Peyer's patch (tissue), 4 donors: ENCODE data around the gene USP1. TPM values are rescaled to one million over a fixed set of nuclear protein-coding genes. Genes with fewer than 3 reads are reported as not detected.

Source experiments
- DNase-seq, 3 donors: peaks; one replicate each; pipeline ENCODE4 v3.0.0-alpha.2; 2017 to 2019
- H3K27ac ChIP-seq, 4 donors: fragments of 200-600 bp; sonication (generic); one replicate each; pipeline ENCODE4 v1.5.1; 2016 to 2019
- H3K27me3 ChIP-seq, 2 donors: fragments of 200-600 bp; sonication (generic); one replicate each; pipeline ENCODE4 v1.5.1; 2019
- H3K36me3 ChIP-seq, 3 donors: fragments of 200-600 bp; sonication (generic); one replicate each; pipeline ENCODE4 v1.5.1; 2016 to 2019
- H3K4me1 ChIP-seq, 4 donors: fragments of 200-600 bp; sonication (generic); one replicate each; pipeline ENCODE4 v1.5.1; 2016 to 2019
- H3K4me3 ChIP-seq, 4 donors: fragments of 200-600 bp; sonication (generic); 1 replicate in 3 of 4; 2 replicates in 1 of 4; pipeline ENCODE4 v1.5.1; 2016 to 2019; ENCODE audit warnings: mild to moderate bottlenecking in 1 of 4
- H3K9me3 ChIP-seq, 4 donors: fragments of 200-600 bp; sonication (generic); one replicate each; pipeline ENCODE4 v1.5.1; 2016 to 2019; ENCODE audit warnings: mild to moderate bottlenecking in 1 of 4
- POLR2A ChIP-seq, 2 donors: fragments of 450-650 bp; IDR thresholded peaks; one replicate each; pipeline ENCODE4 v1.5.1; 2017; ENCODE audit warnings: antibody characterized with exemption in 2 of 2, mild to moderate bottlenecking in 2 of 2, moderate library complexity in 2 of 2
- total RNA-seq, 4 donors: library from RNA; depleted of rRNA; stranded (reverse); fragments of >200 nt; gene quantifications; one replicate each; pipeline ENCODE4 v1.1.0, GENCODE V29; 2016
- TF ChIP-seq, protein P1 (sequence below), 6 experiments: fragments of 450-650 bp in 4 of 6; fragments of 200-600 bp in 2 of 6; sonication (generic) in 1 of 6; IDR thresholded peaks; one replicate each; pipeline ENCODE4 v1.5.1; 2017 to 2019; ENCODE audit warnings: antibody characterized with exemption in 6 of 6, mild to moderate bottlenecking in 3 of 6, moderate library complexity in 1 of 6

The USP1 gene
- total RNA-seq, 4 donors from 2014 or later = 13.8 to 23.9 (median 20.6) TPM

GRCh38 chr1:62500210-62500609, 63.4 kb downstream of the USP1 start:
- no peak for DNase-seq
- Histone ChIP-seq H3K4me3 (no peak overlapping the region), H3K4me1 (no peaks in the 10 kb centered on the region), H3K27ac (no peak overlapping the region), H3K9me3 (no peaks in the 10 kb centered on the region), H3K36me3 (peaks cover 0 to 11% (median 0%) of the 10 kb centered on the region in 3 donors), H3K27me3 (no peaks in the 10 kb centered on the region)
- TF ChIP-seq, protein P1, sequence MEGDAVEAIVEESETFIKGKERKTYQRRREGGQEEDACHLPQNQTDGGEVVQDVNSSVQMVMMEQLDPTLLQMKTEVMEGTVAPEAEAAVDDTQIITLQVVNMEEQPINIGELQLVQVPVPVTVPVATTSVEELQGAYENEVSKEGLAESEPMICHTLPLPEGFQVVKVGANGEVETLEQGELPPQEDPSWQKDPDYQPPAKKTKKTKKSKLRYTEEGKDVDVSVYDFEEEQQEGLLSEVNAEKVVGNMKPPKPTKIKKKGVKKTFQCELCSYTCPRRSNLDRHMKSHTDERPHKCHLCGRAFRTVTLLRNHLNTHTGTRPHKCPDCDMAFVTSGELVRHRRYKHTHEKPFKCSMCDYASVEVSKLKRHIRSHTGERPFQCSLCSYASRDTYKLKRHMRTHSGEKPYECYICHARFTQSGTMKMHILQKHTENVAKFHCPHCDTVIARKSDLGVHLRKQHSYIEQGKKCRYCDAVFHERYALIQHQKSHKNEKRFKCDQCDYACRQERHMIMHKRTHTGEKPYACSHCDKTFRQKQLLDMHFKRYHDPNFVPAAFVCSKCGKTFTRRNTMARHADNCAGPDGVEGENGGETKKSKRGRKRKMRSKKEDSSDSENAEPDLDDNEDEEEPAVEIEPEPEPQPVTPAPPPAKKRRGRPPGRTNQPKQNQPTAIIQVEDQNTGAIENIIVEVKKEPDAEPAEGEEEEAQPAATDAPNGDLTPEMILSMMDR (IDR thresholded peaks at IDR 0.05) = no peak
- no peak for TF ChIP-seq POLR2A (IDR thresholded peaks at IDR 0.05)

Other genes starting within 250 kb of the USP1 start
- under 1 TPM in 1 of 4 donors, not detected in 3; 0.28 TPM for gene L1TD1, start 242.2 kb upstream of the USP1 start, total RNA-seq
- 1 to 10 TPM in 1 of 4 donors, not detected in 3; 2.5 TPM for gene KANK4, start 117.6 kb upstream of the USP1 start, total RNA-seq
- not detected for gene ANGPTL3, start 160.5 kb downstream of the USP1 start, total RNA-seq